Skeletal muscle tissue (tissue), 4 donors: ENCODE results near the gene TENT5C. TPM values are rescaled to one million over a fixed set of nuclear protein-coding genes. Genes with fewer than 3 reads are reported as not detected.

Experiments
- H3K27ac ChIP-seq: one replicate; pipeline ENCODE4 v1.7.0; 2013; ENCODE audit warnings: mild to moderate bottlenecking, low read depth, low read length, inconsistent platforms
- H3K27me3 ChIP-seq, 3 donors: one replicate each; pipeline ENCODE4 v1.7.0; 2013; ENCODE audit warnings: low read length in 3 of 3; ENCODE audit not compliant: control insufficient read depth in 3 of 3, insufficient read depth in 3 of 3
- H3K36me3 ChIP-seq, 3 donors: one replicate each; pipeline ENCODE4 v1.7.0; 2013; ENCODE audit warnings: low read length in 3 of 3; ENCODE audit not compliant: control insufficient read depth in 3 of 3, insufficient read depth in 3 of 3
- H3K4me1 ChIP-seq, 3 donors: one replicate each; pipeline ENCODE4 v1.7.0; 2013; ENCODE audit warnings: low read length in 3 of 3, mild to moderate bottlenecking in 3 of 3; ENCODE audit not compliant: control insufficient read depth in 3 of 3, insufficient read depth in 3 of 3
- H3K4me3 ChIP-seq, 3 donors: one replicate each; pipeline ENCODE4 v1.7.0; 2013; ENCODE audit warnings: low read length in 3 of 3
- H3K9ac ChIP-seq, 3 donors: one replicate each; pipeline ENCODE4 v1.7.0; 2013; ENCODE audit warnings: low read length in 3 of 3, mild to moderate bottlenecking in 3 of 3, moderate library complexity in 2 of 3, low read depth in 1 of 3
- H3K9me3 ChIP-seq, 3 donors: one replicate each; pipeline ENCODE4 v1.7.0; 2013; ENCODE audit warnings: low read length in 3 of 3; ENCODE audit not compliant: control insufficient read depth in 3 of 3
- total RNA-seq: library from RNA; depleted of rRNA; stranded (reverse); fragments of >200 nt; gene quantifications from one replicate; pipeline ENCODE4 v1.2.3, GENCODE V29; 2014
- donor health status: Osteomylitis.

The TENT5C gene
- total RNA-seq, 1 donor from 2014 or later, result 48.0 TPM

DNA sequence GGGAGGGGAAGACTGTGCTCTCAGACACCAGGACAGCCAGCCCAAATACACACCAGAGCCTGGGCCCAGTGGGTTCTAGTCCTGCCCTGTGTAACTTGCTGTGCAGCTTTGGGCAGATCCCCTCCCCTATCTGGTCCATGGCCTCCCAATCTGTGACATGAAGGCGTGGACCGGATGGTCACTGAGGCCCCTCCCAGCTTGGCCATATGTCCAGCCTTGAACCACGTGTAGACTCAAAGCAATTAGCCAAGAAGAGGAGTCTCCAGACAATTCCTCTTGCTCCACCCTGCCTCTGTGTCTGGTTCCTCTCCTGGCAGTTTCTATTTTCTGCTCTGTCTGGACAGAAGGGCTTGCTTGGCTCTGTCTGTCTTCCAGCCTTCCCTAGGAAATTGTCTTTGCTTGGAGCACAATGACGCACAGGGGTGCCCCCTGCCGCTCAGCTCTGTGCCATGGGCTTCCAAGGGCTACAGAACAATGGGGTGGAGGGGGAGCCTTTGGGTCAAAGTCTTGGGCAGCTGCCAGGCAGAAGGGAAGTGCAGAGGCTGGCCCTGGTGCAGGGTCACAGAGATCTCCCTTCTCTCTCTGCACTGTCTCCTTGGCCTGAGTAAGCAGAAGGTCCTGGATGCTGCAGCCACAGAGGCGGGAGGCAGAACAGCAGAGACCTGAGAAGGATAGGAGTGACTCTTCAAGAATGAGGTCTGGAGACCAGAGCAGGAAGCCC lies 66.1 kb downstream of the TENT5C start:
- H3K9me3 ChIP-seq, result no peaks in the 10 kb centered on the region
- no peaks in the 10 kb centered on the region for H3K36me3 ChIP-seq

GRCh38 chr1:117672756-117673155 lies 66.9 kb downstream of the TENT5C start:
- Histone ChIP-seq H3K27ac (no peak overlapping the region), H3K36me3 (no peaks in the 10 kb centered on the region), H3K9ac (peak overlapping the region in 1 of 3 donors; percentile 62)

More for the DNA sequence above, 66.1 kb downstream of the TENT5C start:
- H3K4me1 ChIP-seq, result peaks cover 38 to 54% (median 47%) of the 10 kb centered on the region in 3 donors
- peak overlapping the region; percentile 15 for H3K27ac ChIP-seq
- no peaks in the 10 kb centered on the region for H3K27me3 ChIP-seq
- peak overlapping the region in 1 of 3 donors; percentile 29 for H3K4me3 ChIP-seq
- H3K9ac ChIP-seq, result peak overlapping the region in 2 of 3 donors; percentile 24 to 62

DNA sequence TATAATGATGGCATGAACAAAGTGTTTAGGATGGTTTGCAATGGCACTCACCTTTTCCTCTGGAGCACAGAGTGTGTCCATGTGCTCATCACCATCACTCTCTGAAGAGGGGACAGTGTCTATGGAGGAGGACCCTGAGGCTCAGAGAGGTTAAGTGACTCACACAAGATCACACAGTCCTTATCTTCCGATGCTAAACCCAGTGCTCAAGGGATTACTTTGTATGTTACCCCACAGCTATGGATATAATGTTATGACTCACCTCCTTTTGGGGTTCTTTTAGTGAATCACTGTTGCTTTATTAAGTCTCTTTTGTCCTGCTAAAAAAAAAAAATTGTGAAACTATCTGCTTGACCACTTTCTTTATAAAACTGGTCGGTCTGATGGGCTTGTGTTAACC lies 67.6 kb downstream of the TENT5C start:
- H3K27me3 ChIP-seq, result no peaks in the 10 kb centered on the region
- H3K4me1 ChIP-seq, result peaks cover 45 to 61% (median 57%) of the 10 kb centered on the region in 3 donors
- H3K4me3 ChIP-seq, result no peak overlapping the region
- H3K9ac ChIP-seq, result no peak overlapping the region
- no peaks in the 10 kb centered on the region for H3K9me3 ChIP-seq
- no peak overlapping the region for H3K27ac ChIP-seq
- no peaks in the 10 kb centered on the region for H3K36me3 ChIP-seq

More at GRCh38 chr1:117672756-117673155, 66.9 kb downstream of the TENT5C start:
- no peaks in the 10 kb centered on the region for H3K9me3 ChIP-seq
- H3K4me3 ChIP-seq, result no peak overlapping the region
- peaks cover 39 to 55% (median 50%) of the 10 kb centered on the region in 3 donors for H3K4me1 ChIP-seq
- H3K27me3 ChIP-seq, result no peaks in the 10 kb centered on the region

DNA sequence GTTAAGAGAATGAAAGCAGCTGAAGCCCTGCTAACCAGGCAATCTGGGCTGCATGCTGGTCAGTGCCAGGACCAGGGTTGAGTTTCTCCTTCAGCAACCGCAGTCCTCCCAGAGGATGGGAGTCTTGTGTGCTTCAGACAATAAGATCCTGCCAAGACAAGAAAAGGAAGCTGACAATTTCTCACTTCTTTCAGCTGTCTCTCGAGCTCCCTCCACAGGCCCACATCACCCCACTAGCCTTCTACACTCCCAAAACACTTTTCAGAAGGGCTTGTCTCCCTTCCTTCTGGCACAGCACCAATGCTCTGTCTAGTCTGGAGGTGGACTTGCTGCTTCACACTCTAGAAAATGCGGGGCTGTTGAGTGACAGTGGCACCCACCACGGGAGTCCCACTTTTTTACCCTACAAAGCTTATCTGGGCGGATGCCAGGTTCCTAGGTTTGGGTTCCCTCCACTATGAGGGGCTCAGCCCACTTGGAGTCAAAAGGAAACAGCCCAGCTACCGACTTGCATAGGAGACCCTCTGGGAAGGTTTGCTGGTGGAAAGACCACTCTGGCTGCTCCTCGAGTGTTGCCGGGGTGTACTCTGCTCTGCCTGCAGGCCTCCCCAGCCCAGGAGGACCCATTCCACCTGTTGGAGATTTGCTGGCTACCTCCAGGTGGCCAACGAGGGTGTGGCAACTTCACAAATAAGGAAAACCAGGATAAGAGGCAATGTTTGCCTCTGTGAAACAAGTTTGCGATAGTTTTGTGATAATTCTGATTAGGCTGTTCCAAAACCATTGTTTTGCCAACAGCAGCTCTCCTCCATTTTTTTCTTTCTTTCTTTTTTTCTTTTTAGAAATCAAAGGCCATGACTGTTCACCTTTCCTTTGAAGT lies 68.9 kb downstream of the TENT5C start:
- Histone ChIP-seq H3K4me1 (peaks cover 56 to 69% (median 68%) of the 10 kb centered on the region in 3 donors), H3K27ac (no peak overlapping the region)

DNA sequence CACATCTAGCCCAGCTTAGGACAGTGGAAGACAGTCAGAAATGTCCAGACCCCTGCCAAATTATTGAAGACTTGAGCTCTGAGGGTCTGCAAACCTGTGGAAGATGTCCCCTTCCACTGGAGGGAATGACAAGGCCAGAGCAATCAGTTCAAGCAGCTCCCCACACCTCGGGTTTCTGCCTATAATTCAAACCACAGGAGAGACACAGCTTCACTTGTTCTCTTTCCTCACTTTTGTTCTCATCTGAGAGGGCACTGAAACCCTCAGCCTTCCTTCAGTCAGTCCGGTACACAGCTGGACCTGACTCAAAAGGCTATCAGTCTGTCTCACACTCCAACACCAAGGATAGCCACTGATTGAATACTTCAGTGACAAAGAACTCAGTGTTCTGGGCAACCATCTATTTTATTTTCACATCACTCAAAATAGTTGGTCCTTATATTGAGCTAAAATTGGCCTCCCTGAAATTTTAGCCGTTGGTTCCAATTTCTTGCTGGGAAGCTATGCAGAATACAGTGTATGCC lies 70.1 kb downstream of the TENT5C start:
- Histone ChIP-seq H3K4me3 (peak overlapping the region in 1 of 3 donors; percentile 7), H3K9me3 (no peaks in the 10 kb centered on the region), H3K27me3 (no peaks in the 10 kb centered on the region), H3K9ac (peak overlapping the region in 1 of 3 donors; percentile 69), H3K4me1 (peaks cover 66 to 81% (median 78%) of the 10 kb centered on the region in 3 donors), H3K36me3 (no peaks in the 10 kb centered on the region), H3K27ac (peak overlapping the region; percentile 11)

More for the DNA sequence above, 68.9 kb downstream of the TENT5C start:
- Histone ChIP-seq H3K4me3 (peak overlapping the region in 1 of 3 donors; percentile 22), H3K27me3 (no peaks in the 10 kb centered on the region), H3K9ac (no peak overlapping the region), H3K36me3 (no peaks in the 10 kb centered on the region), H3K9me3 (no peaks in the 10 kb centered on the region)

- Histone ChIP-seq H3K9ac (peak overlapping the region in 2 of 3 donors; percentile 2 to 40), H3K36me3 (no peaks in the 10 kb centered on the region), H3K27me3 (no peaks in the 10 kb centered on the region), H3K9me3 (no peaks in the 10 kb centered on the region), H3K4me3 (no peak overlapping the region), H3K4me1 (peaks cover 70 to 82% (median 80%) of the 10 kb centered on the region in 3 donors), H3K27ac (no peak overlapping the region)
Observed at GRCh38 chr1:117676615-117677130, 70.8 kb downstream of the TENT5C start.

Other genes with a start within 250 kb of the TENT5C start
- 45.4 TPM for gene MAN1A2, start 238.6 kb upstream of the TENT5C start, total RNA-seq